Lung (tissue), 12 donors: ENCODE measurements around the gene PTPRN2. TPM values are rescaled to one million over a fixed set of nuclear protein-coding genes. Genes with fewer than 3 reads are reported as not detected.

ENCODE experiments used
- ATAC-seq: fragments of 200-7000 bp; cut with Tn5 transposase; one replicate; pipeline ENCODE4 v1.9.1; 2020; ENCODE audit warnings: moderate number of reproducible peaks; ENCODE audit not compliant: insufficient read depth, low FRiP score
- DNase-seq, 3 donors: peaks; one replicate each; pipeline ENCODE4 v3.0.0-alpha.2; 2013 to 2017
- H3K27ac ChIP-seq, 2 donors: one replicate each; pipeline ENCODE4 v1.5.1; 2013; ENCODE audit warnings: mild to moderate bottlenecking in 2 of 2, moderate library complexity in 2 of 2, control low read depth in 1 of 2, inconsistent platforms in 1 of 2, low read depth in 1 of 2, low read length in 1 of 2
- H3K27me3 ChIP-seq, 3 donors: one replicate each; pipeline ENCODE4 v1.5.1; 2013; ENCODE audit warnings: low read length in 2 of 3; ENCODE audit not compliant: control insufficient read depth in 3 of 3, insufficient read depth in 3 of 3
- H3K36me3 ChIP-seq, 4 donors: one replicate each; pipeline ENCODE4 v1.5.1; 2013; ENCODE audit warnings: low read length in 4 of 4, mild to moderate bottlenecking in 1 of 4, moderate library complexity in 1 of 4; ENCODE audit not compliant: control insufficient read depth in 4 of 4, insufficient read depth in 4 of 4
- H3K4me1 ChIP-seq, 5 donors: one replicate each; pipeline ENCODE4 v1.5.1; 2013; ENCODE audit warnings: low read length in 5 of 5, mild to moderate bottlenecking in 2 of 5, moderate library complexity in 1 of 5; ENCODE audit not compliant: control insufficient read depth in 5 of 5, insufficient read depth in 5 of 5
- H3K4me3 ChIP-seq: one replicate; pipeline ENCODE4 v1.5.1; 2013; ENCODE audit warnings: mild to moderate bottlenecking, control low read depth, moderate library complexity
- H3K9ac ChIP-seq, 2 donors: one replicate each; pipeline ENCODE4 v1.5.1; 2013; ENCODE audit warnings: low read length in 2 of 2, control low read depth in 1 of 2; ENCODE audit not compliant: insufficient read depth in 1 of 2
- H3K9me3 ChIP-seq, 4 donors: one replicate each; pipeline ENCODE4 v1.5.1; 2013; ENCODE audit warnings: low read length in 3 of 4, mild to moderate bottlenecking in 1 of 4, moderate library complexity in 1 of 4; ENCODE audit not compliant: control insufficient read depth in 4 of 4, insufficient read depth in 3 of 4
- CTCF ChIP-seq: IDR thresholded peaks from 2 replicates; pipeline ENCODE4 v1.5.1; 2012; ENCODE audit warnings: mild to moderate bottlenecking; ENCODE audit errors: control extremely low read depth, extremely low read depth
- WGBS, 2 donors: extraction: QIAGEN DNeasy Blood & Tissue Kit; methylation state at CpG; one replicate each; pipeline ENCODE4 v1.1.7; 2013; 5-methylcytosine and 5-hydroxymethylcytosine counted together
- polyA plus RNA-seq, 2 donors: library from polyadenylated mRNA; stranded (reverse); fragments of 200-250 nt; gene quantifications; one replicate each; pipeline ENCODE4 v1.2.1, GENCODE V29; 2013
- total RNA-seq, 2 donors: library from RNA; depleted of rRNA in 1 of 2; stranded (reverse); fragments of >200 nt in 1 of 2; gene quantifications; one replicate each; pipeline ENCODE4 v1.2.1, GENCODE V29; 2014 to 2021
- donor health status: control.
- donor health status: control.
- donor health status: Bipolar disorder and iron deficiency.
- donor health status: healthy.
- donor health status: DM: yes; HTN: yes; CAD: no.

Gene PTPRN2
- total and polyA plus RNA-seq, 4 donors: 2.1 to 7.4 (median 4.4) TPM

GRCh38 chr7:158405324-158405723 lies 182.3 kb downstream of the PTPRN2 start:
- Histone ChIP-seq H3K27me3 (no peaks in the 10 kb centered on the region), H3K9me3 (no peaks in the 10 kb centered on the region), H3K4me3 (no peak overlapping the region), H3K36me3 (no peaks in the 10 kb centered on the region), H3K27ac (no peak overlapping the region), H3K4me1 (no peaks in the 10 kb centered on the region), H3K9ac (no peak overlapping the region)
- 70 to 78% methylated on average over 8 of the region's 8 CpGs for WGBS, 2 donors
- ATAC-seq (no peak), DNase-seq (no peak)
- no peak for TF ChIP-seq CTCF

- no peaks in the 10 kb centered on the region for H3K4me1 ChIP-seq
- no peak overlapping the region for H3K9ac ChIP-seq
- no peak overlapping the region for H3K27ac ChIP-seq
- WGBS, 2 donors: 80 to 84% methylated on average over 23 of the region's 23 CpGs
- ATAC-seq (no peak), DNase-seq (no peak)
- H3K4me3 ChIP-seq: no peak overlapping the region
- H3K9me3 ChIP-seq: peaks cover 0 to 3% (median 0%) of the 10 kb centered on the region in 4 donors
- H3K27me3 ChIP-seq: no peaks in the 10 kb centered on the region
- H3K36me3 ChIP-seq: no peaks in the 10 kb centered on the region
- TF ChIP-seq CTCF: no peak
These were observed 183.4 kb downstream of the PTPRN2 start for GRCh38 chr7:158404031-158404761.

GRCh38 chr7:158403013-158403821 lies 184.4 kb downstream of the PTPRN2 start:
- H3K27ac ChIP-seq: no peak overlapping the region
- 69 to 81% methylated on average over 21 of the region's 21 CpGs for WGBS, 2 donors
- no peaks in the 10 kb centered on the region for H3K36me3 ChIP-seq
- H3K9me3 ChIP-seq: peaks cover 0 to 3% (median 0%) of the 10 kb centered on the region in 4 donors
- H3K9ac ChIP-seq: no peak overlapping the region
- H3K27me3 ChIP-seq: no peaks in the 10 kb centered on the region
- H3K4me3 ChIP-seq: no peak overlapping the region
- no peak for TF ChIP-seq CTCF
- DNase-seq (no peak), ATAC-seq (no peak)
- no peaks in the 10 kb centered on the region for H3K4me1 ChIP-seq
